Measurements from ENCODE around the gene LDLRAD4.

Gene LDLRAD4

DNA sequence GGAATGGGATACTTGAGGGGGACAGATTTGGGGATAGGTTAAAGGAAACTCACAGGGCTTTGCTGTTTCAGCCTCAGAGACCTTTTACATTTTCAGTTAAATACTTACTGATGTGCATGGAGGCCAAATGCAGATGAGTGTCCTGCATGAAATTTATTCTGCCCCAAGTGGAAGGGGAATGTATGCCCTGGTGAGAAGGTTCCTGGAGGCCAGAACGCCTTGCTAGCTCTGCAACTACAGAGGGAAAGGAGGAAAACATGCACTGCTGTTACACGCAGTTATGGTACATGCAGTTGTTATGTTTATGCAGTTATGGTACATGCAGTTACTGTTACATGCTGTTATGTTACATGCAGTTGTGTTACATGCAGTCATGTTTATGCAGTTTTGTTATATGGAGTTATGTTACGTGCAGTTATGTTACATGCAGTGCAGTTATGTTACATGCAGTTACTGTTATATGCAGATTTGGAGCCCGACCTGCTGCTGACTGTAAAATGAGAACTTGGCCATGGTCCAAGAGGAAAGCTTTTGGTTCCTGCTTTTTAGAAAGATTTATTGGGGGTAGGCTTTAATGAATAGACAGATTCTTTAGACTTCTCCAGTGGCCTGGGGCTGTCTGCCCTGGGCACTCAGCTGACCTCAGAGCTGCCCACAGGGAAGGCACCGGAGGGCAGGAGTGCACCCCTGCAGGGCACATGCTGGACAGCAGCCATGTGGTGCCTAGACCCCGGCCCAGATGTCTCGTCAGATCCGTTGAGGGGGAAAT lies 84.1 kb downstream of the LDLRAD4 start:
- DNase-seq (ENCODE audit: low read depth in 2 of 2, low spot score in 1 of 2): no peak

- DNase-seq (ENCODE audit: low read depth in 2 of 2, low spot score in 1 of 2): no peak
These were observed 85.3 kb downstream of the LDLRAD4 start for GRCh38 chr18:13303756-13304364.

GRCh38 chr18:13305301-13305700 lies 86.7 kb downstream of the LDLRAD4 start:
- no peak for DNase-seq (ENCODE audit: low read depth in 2 of 2, low spot score in 1 of 2)

GRCh38 chr18:13306583-13306982 lies 88.0 kb downstream of the LDLRAD4 start:
- no peak for DNase-seq (ENCODE audit: low read depth in 2 of 2, low spot score in 1 of 2)

DNA sequence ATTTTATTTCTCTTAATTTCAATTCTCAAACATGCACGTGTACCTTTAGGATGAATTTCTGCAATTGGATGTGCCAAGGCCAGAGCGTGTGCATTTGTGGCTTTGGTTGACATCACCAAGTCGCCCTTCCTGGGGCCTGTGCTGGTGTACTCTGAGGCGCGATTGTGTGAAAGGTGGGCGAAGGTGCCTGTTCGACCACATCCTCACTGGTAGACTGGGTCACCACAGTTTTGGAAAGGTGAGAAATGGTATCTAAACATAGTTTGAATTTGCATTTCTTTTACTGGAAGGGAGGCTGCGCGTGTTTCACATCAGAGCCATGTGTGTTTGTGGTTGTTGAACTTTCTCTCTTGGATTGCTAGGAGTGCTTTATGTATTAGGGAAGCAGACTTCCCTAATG lies 89.8 kb downstream of the LDLRAD4 start:
- DNase-seq (ENCODE audit: low read depth in 2 of 2, low spot score in 1 of 2): no peak

DNA sequence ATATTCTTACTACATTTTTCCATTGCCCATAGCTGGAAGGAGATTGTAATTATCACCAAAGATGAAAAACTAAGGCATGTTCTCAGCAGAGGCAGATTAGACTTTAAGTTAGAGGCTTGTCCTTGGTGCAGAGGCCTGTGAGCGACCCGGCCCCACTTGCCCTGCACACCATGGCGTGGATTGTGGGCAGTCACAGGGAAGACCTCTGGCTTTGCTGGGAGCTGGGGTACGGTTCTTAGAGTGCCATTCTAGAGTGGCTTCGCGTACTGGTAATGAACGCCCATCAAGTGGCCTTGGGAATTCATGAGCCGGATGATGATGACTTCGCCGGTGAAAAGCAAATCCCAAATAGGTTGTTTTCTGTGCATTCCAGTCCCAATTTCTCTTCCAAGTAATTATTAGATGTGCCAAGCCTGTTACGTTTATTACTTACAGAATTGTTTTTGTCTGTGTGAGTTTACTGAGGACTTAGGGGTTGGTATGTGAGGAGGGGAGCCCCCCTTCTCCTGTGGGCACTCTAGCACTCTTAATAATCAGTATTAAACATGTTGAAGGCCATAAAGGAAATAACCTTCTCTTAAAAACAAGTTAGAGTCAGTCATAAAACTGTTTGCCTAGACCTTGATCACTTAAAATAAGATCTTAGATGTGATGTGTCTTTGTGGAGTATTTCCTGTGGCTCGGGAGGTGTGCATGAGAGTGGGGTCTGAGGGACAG lies 90.6 kb downstream of the LDLRAD4 start:
- DNase-seq (ENCODE audit: low read depth in 2 of 2, low spot score in 1 of 2): no peak

GRCh38 chr18:13309748-13310670 lies 91.4 kb downstream of the LDLRAD4 start:
- DNase-seq (ENCODE audit: low read depth in 2 of 2, low spot score in 1 of 2): no peak

DNA sequence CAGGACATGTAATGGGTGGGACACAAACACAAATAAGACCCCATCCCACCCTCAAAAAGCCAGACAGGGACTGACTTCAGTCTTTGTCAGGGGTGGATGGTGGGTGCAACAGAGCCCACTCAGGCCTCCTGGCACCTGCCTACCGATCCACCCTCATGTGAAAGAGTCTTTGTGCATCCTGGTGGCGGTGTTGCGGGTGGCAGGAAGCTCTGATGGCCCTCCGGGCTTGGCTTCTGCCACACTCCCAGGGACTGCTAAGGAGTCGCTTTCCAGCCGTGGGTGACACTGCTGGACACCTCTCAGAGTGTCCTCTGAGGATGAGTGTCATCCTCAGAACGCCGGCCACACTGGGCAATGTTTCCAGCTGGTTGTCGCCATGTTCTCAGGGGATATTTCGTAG lies 92.6 kb downstream of the LDLRAD4 start:
- no peak for DNase-seq (ENCODE audit: low read depth in 2 of 2, low spot score in 1 of 2)

DNA sequence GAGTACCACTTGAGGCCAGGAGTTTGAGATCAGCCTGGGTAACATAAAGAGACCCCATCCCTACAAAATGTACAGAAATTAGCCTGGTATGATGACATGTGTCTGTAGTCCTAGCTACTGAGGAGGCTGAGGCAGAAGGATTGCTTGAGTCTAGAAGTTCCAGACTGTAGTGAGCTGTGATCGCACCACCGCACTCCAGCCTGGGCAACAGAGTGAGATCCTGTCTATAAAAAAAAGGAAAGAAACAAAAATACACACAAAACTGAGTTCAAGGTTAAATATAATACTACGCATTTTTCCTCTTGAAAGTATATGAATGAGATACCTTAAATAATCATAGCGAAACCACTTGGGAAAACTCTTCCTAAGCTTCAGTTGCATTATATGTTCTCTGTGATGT lies 94.0 kb downstream of the LDLRAD4 start:
- no peak for DNase-seq (ENCODE audit: low read depth in 2 of 2, low spot score in 1 of 2)

- DNase-seq (ENCODE audit: low read depth in 2 of 2, low spot score in 1 of 2): no peak
These were observed 94.6 kb downstream of the LDLRAD4 start for GRCh38 chr18:13313006-13313686.

- DNase-seq (ENCODE audit: low read depth in 2 of 2, low spot score in 1 of 2): no peak
These were observed 96.4 kb downstream of the LDLRAD4 start for GRCh38 chr18:13315000-13315399.

DNA sequence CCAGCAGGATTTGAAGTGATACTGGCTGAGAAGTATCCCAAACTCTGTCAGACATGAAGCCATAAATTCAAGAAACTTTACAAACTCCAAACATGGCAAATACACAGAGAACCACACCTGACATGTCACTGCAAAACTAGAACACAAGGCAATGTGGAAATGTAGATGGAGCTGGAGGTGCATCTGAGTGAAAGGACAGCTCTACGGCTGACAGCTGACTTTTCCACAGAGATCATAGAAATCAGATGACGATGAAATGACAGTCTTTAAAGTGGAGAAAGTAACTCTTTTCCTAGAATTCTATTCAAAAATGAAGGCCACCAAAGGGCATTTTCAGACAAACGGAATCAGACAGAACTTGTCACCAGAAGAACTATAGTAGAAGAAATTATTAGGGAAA lies 97.5 kb downstream of the LDLRAD4 start:
- no peak for DNase-seq (ENCODE audit: low read depth in 2 of 2, low spot score in 1 of 2)

DNA sequence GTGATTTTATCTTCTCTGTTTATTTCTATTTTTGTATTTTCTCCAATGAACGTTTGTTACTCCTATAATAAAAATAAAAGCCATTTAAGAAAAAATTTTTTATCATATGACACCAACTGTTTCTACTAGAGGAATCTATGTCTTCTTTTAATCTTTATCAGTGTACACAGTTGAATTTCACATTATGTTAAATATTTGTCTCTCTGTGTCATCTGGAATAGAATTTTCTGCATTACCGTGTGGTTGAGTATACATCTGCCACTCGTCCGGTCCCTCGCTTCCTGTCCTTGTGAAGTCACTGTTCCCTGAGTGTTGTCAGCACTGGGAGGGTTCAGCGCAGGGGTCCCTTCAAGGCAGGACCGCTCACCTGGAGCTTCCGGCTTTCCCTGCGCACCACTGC lies 99.2 kb downstream of the LDLRAD4 start:
- no peak for DNase-seq (ENCODE audit: low read depth in 2 of 2, low spot score in 1 of 2)

DNA sequence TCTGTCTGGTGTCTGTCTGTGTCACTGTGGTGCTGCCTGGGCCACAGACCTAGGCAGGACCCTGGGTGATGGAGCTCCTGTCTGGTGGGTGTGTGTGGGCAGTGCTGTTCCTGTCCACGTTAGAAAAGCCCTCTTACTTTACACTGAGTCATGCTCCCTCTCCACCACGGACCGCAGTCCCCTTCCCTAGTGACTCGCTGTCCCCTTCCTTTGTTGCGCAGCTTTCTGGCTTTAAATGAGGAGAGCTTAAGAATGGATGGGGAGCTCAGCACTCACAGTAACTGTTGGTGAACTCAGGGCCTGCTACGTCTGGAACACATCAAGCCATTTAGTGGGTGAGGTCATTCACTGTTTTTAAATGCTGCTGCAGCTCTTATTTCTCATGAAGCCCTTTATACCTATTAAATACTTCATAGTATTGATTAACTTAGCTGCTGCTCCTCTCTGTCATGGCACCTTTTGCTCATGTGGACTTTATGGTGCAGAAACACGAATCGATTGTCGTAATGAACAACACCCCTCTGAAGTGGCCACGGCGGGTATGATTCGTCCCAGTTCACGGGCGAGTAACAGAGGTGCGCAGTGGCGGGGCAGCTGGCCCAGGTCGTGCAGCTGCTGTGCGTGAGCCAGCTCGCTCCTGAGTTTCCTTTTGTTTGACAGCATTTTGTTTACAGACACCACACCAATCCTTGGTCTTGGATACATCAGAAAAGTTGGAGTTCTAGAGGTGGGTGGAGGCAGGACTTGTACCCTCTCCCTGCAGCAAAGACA lies 100.4 kb downstream of the LDLRAD4 start:
- no peak for DNase-seq (ENCODE audit: low read depth in 2 of 2, low spot score in 1 of 2)

- DNase-seq (ENCODE audit: low read depth in 2 of 2, low spot score in 1 of 2): no peak
These were observed 101.1 kb downstream of the LDLRAD4 start for GRCh38 chr18:13319629-13320028.

- no peak for DNase-seq (ENCODE audit: low read depth in 2 of 2, low spot score in 1 of 2)
These were observed 101.5 kb downstream of the LDLRAD4 start for GRCh38 chr18:13320096-13320495.

DNA sequence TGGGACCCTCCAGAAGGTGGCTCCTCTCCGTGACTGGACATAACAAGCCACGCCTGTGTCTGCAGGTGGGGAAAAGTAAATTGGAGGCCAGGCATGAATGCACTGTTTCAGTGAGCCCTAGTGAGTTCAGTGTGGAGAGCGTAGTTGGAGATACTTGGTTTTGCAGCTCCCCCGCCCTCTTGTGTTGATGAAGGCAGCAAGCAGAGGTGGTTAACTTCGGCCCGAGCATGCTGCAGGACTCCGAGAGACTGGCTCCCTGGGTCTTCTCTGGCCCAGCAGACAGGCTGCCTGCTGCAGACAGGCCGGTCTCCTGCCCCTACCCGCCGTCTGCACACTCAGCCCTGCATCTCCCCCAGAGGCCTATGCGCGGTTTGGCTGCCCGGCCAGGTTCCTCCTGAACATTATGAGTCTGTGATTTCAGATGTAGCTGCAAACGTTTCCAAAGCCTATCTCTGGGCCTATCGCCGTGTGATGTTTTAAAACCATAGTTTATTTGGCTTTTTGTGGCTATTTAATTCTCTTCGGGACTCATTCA lies 102.4 kb downstream of the LDLRAD4 start:
- no peak for DNase-seq (ENCODE audit: low read depth in 2 of 2, low spot score in 1 of 2)

DNA sequence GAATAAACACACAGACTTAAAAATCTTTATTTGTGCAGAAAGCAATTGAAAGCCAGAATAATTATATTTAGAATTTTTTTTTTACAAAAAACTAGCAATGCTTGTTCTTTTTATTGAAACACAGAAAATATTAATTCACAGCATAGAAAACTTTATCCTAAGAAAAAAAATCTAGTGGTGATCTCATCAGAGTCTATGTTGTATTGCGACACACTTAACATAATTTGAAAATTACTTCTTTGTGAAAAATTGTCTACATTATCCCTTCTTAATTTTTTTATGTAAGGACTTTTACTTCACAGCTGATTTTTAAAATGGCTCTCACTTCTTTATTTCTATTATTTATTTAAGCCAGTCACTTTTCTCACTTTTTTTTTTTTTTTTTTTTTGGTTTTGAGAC lies 103.4 kb downstream of the LDLRAD4 start:
- DNase-seq (ENCODE audit: low read depth in 2 of 2, low spot score in 1 of 2): no peak

DNA sequence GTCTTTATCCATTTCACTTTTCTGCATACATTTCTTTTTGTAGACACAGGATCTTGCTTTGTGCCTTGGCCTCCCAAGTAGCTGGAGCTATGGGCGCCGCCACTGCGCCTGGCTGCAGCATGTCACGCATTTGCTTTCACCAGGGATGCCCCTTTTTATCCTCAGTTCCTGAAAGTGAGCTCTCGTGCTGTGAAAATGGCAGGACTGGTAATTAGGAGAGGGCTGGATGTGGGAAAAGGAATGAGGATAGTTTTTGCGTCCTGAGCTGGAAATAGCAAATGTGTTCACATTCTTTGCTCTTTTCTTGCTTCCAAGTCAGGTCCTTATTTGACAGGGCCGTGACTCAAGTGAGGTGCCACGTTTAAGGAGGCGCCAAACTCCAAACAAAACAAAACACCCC lies 104.6 kb downstream of the LDLRAD4 start:
- DNase-seq (ENCODE audit: low read depth in 2 of 2, low spot score in 1 of 2): no peak

DNA sequence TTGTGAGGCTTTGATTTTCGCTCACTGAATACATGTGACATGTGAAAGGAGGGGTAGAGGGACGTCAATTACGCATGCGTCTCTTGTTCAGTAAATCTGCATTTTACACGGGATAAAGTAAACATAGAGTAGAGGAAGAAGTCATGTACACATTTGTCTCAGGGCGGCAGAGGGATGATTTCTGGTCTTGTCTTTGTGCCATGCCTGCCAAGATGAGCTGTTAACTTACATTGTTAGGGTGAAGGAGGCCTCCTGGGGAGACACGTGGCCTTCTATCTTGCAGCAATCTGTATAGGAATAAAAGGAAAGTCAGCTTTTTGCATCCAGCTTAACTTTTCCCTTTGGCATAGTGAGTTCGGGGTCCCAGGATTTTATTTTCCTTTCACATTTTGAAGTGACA lies 106.3 kb downstream of the LDLRAD4 start:
- no peak for DNase-seq (ENCODE audit: low read depth in 2 of 2, low spot score in 1 of 2)

Data from stimulated activated CD8-positive, alpha-beta memory T cell treated with anti-CD3 and anti-CD28 coated beads, Interleukin-4, amount 100 ng/mL, for 4 hours (primary cell).